WTC11 (cell line): ENCODE data around the gene ZC3H13. TPM values are rescaled to one million over a fixed set of nuclear protein-coding genes. Genes with fewer than 3 reads are reported as not detected.

ENCODE experiments used
- ATAC-seq: fragments of 200-7000 bp; cut with Tn5 transposase; 2 replicates; pipeline ENCODE4 v1.10.0; 2021; ENCODE audit warnings: mild to moderate bottlenecking, moderate library complexity
- CTCF ChIA-PET: fragments of 300-600 bp; sonication (Branson Sonifier 250); formaldehyde crosslinking; loops from one replicate; lab custom pipeline; 2021; ENCODE audit warnings: antibody characterized with exemption; lab: Charles Lee
- POLR2A ChIA-PET: fragments of 350-600 bp; sonication (Branson Sonifier 250); formaldehyde crosslinking; loops from one replicate; lab custom pipeline; 2021; ENCODE audit warnings: antibody characterized with exemption; lab: Charles Lee
- DNase-seq: peaks from one replicate; pipeline ENCODE4 v3.0.0; 2021; ENCODE audit warnings: low spot score
- H3K27ac Mint-ChIP-seq: 2 replicates; pipeline ENCODE4 v1.8.0; 2021; ENCODE audit warnings: mixed read lengths
- H3K27me3 Mint-ChIP-seq: 2 replicates; pipeline ENCODE4 v1.8.0; 2021; ENCODE audit warnings: low read depth, mild to moderate bottlenecking, moderate library complexity, mixed read lengths
- H3K36me3 Mint-ChIP-seq: 2 replicates; pipeline ENCODE4 v1.8.0; 2021; ENCODE audit warnings: mixed read lengths
- H3K4me1 Mint-ChIP-seq: 2 replicates; pipeline ENCODE4 v1.8.0; 2022; ENCODE audit warnings: mixed read lengths
- H3K4me3 Mint-ChIP-seq: 2 replicates; pipeline ENCODE4 v1.8.0; 2021; ENCODE audit warnings: mild to moderate bottlenecking, moderate library complexity, mixed read lengths
- H3K9me3 Mint-ChIP-seq: 2 replicates; pipeline ENCODE4 v1.8.0; 2021; ENCODE audit warnings: mixed read lengths
- ATF1 ChIP-seq: sonication (generic); formaldehyde crosslinking; IDR thresholded peaks from 2 replicates; pipeline ENCODE4 v1.8.1; 2023; ENCODE audit warnings: mild to moderate bottlenecking, moderate library complexity, missing genetic modification reagents
- ATF6 ChIP-seq: sonication (generic); formaldehyde crosslinking; IDR thresholded peaks from 2 replicates; pipeline ENCODE4 v1.8.1; 2023; ENCODE audit warnings: mild to moderate bottlenecking, missing genetic modification reagents
- EMX1 ChIP-seq: fragments of 250-450 bp; sonication (Bioruptor Pico); IDR thresholded peaks from 2 replicates; pipeline ENCODE4 v1.8.0; 2021; ENCODE audit warnings: mild to moderate bottlenecking
- ESRRA ChIP-seq: sonication (generic); formaldehyde crosslinking; IDR thresholded peaks from 2 replicates; pipeline ENCODE4 v1.8.1; 2022; ENCODE audit warnings: mild to moderate bottlenecking, missing genetic modification reagents, borderline replicate concordance
- FOXJ3 ChIP-seq: sonication (generic); formaldehyde crosslinking; IDR thresholded peaks from 2 replicates; pipeline ENCODE4 v1.9.0; 2021; ENCODE audit warnings: missing genetic modification reagents, mild to moderate bottlenecking, borderline replicate concordance
- FOXK1 ChIP-seq: sonication (generic); formaldehyde crosslinking; IDR thresholded peaks from 2 replicates; pipeline ENCODE4 v1.8.0; 2022; ENCODE audit warnings: mild to moderate bottlenecking, moderate library complexity, missing genetic modification reagents
- FOXP4 ChIP-seq: sonication (generic); formaldehyde crosslinking; IDR thresholded peaks from 2 replicates; pipeline ENCODE4 v1.8.0; 2022; ENCODE audit warnings: mild to moderate bottlenecking, missing genetic modification reagents
- MYBL2 ChIP-seq: sonication (generic); formaldehyde crosslinking; IDR thresholded peaks from 2 replicates; pipeline ENCODE4 v1.8.1; 2023; ENCODE audit warnings: mild to moderate bottlenecking, moderate library complexity, missing genetic modification reagents
- NFE2L1 ChIP-seq: sonication (generic); formaldehyde crosslinking; IDR thresholded peaks from 2 replicates; pipeline ENCODE4 v1.8.1; 2023; ENCODE audit warnings: missing genetic modification reagents
- NR3C1 ChIP-seq: sonication (generic); formaldehyde crosslinking; conservative IDR thresholded peaks from 2 replicates; pipeline ENCODE4 v1.8.1; 2023; ENCODE audit warnings: low read depth, mild to moderate bottlenecking, missing genetic modification reagents
- PRDM15 ChIP-seq: sonication (generic); formaldehyde crosslinking; IDR thresholded peaks from 2 replicates; pipeline ENCODE4 v1.8.0; 2022; ENCODE audit warnings: missing genetic modification reagents
- SMAD4 ChIP-seq: sonication (generic); formaldehyde crosslinking; IDR thresholded peaks from 2 replicates; pipeline ENCODE4 v1.8.0; 2022; ENCODE audit warnings: mild to moderate bottlenecking, missing genetic modification reagents
- SP1 ChIP-seq: sonication (generic); formaldehyde crosslinking; conservative IDR thresholded peaks from 2 replicates; pipeline ENCODE4 v1.8.1; 2022; ENCODE audit warnings: missing genetic modification reagents
- STAT6 ChIP-seq: sonication (generic); formaldehyde crosslinking; conservative IDR thresholded peaks from 2 replicates; pipeline ENCODE4 v1.8.1; 2023; ENCODE audit warnings: mild to moderate bottlenecking, low read depth, missing genetic modification reagents, moderate library complexity
- TP53 ChIP-seq: sonication (generic); formaldehyde crosslinking; IDR thresholded peaks from 2 replicates; pipeline ENCODE4 v1.8.1; 2023; ENCODE audit warnings: mild to moderate bottlenecking, missing genetic modification reagents
- ZBTB21 ChIP-seq: sonication (generic); formaldehyde crosslinking; IDR thresholded peaks from 2 replicates; pipeline ENCODE4 v1.8.1; 2023; ENCODE audit warnings: mild to moderate bottlenecking, missing genetic modification reagents, borderline replicate concordance
- total RNA-seq: library from RNA; stranded (reverse); gene quantifications from 3 replicates; pipeline ENCODE4 v1.2.3, GENCODE V29; 2021
- TF ChIP-seq, protein P1 (sequence below): sonication (generic); formaldehyde crosslinking; IDR thresholded peaks from 2 replicates; pipeline ENCODE4 v1.8.1; 2023; ENCODE audit warnings: mild to moderate bottlenecking, missing genetic modification reagents
- TF ChIP-seq, protein P2 (sequence below): fragments of 250-450 bp; sonication (Bioruptor Pico); IDR thresholded peaks from 2 replicates; pipeline ENCODE4 v2.1.2; 2022; ENCODE audit warnings: mild to moderate bottlenecking, moderate library complexity
- TF ChIP-seq, protein P3 (sequence below): sonication (generic); formaldehyde crosslinking; IDR thresholded peaks from 2 replicates; pipeline ENCODE4 v1.8.0; 2022; ENCODE audit warnings: mild to moderate bottlenecking, missing genetic modification reagents

ZC3H13 gene
- total RNA-seq, 1 experiment from 2014 or later = 49.7 TPM

DNA sequence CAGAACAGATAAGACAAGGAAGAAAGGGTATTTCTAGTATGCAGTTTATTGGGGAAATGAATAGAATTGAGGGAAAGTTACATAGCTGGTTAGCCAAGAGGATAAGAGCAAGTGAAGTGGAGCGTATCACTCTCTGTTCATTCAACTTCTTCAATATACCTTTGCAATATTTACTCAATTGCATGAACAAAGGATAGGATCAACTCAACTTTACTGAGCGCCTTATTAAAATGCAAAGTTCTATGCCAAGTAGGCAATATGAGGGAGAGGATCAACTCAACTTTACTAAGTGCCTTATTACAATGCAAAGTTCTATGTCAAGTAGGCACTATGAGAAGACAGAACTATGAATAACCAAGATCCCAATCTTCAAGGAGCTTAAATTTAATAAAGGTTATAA, 43.9 kb downstream of the ZC3H13 start (continued):
- TF ChIP-seq NR3C1 (CRISPR knock-in tag) = no peak
- TF ChIP-seq, protein P1, sequence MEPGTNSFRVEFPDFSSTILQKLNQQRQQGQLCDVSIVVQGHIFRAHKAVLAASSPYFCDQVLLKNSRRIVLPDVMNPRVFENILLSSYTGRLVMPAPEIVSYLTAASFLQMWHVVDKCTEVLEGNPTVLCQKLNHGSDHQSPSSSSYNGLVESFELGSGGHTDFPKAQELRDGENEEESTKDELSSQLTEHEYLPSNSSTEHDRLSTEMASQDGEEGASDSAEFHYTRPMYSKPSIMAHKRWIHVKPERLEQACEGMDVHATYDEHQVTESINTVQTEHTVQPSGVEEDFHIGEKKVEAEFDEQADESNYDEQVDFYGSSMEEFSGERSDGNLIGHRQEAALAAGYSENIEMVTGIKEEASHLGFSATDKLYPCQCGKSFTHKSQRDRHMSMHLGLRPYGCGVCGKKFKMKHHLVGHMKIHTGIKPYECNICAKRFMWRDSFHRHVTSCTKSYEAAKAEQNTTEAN (CRISPR knock-in tag) = no peak
- TF ChIP-seq, all 79 proteins: peak for 0

- no peak for DNase-seq
- Mint-ChIP-seq H3K4me3 (no peak overlapping the region), H3K9me3 (no peaks in the 10 kb centered on the region), H3K36me3 (peaks cover 41% of the 10 kb centered on the region)
- POLR2A ChIA-PET = no interaction called here
- TF ChIP-seq, protein P2, sequence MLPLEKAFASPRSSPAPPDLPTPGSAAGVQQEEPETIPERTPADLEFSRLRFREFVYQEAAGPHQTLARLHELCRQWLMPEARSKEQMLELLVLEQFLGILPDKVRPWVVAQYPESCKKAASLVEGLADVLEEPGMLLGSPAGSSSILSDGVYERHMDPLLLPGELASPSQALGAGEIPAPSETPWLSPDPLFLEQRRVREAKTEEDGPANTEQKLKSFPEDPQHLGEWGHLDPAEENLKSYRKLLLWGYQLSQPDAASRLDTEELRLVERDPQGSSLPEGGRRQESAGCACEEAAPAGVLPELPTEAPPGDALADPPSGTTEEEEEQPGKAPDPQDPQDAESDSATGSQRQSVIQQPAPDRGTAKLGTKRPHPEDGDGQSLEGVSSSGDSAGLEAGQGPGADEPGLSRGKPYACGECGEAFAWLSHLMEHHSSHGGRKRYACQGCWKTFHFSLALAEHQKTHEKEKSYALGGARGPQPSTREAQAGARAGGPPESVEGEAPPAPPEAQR (CRISPR knock-in tag) = no peak
- TF ChIP-seq ATF6 (CRISPR knock-in tag) = no peak
- TF ChIP-seq FOXJ3 (CRISPR knock-in tag) = no peak
- no peak for TF ChIP-seq ESRRA (CRISPR knock-in tag)
- no peak for TF ChIP-seq ATF1 (CRISPR knock-in tag)
- TF ChIP-seq SP1 (CRISPR knock-in tag) = no peak
- TF ChIP-seq, all 79 proteins: peak for 0
- no peak overlapping the region for H3K27ac Mint-ChIP-seq
- H3K4me1 Mint-ChIP-seq = no peaks in the 10 kb centered on the region
- CTCF ChIA-PET = no interaction called here
- no peak for ATAC-seq
- no peaks in the 10 kb centered on the region for H3K27me3 Mint-ChIP-seq
Measured at GRCh38 chr13:46006688-46007452, 45.7 kb downstream of the ZC3H13 start.

GRCh38 chr13:46004491-46004890, 48.1 kb downstream of the ZC3H13 start:
- no peak for DNase-seq
- Mint-ChIP-seq H3K4me1 (no peaks in the 10 kb centered on the region), H3K27ac (no peak overlapping the region), H3K9me3 (no peaks in the 10 kb centered on the region), H3K4me3 (no peak overlapping the region), H3K27me3 (no peaks in the 10 kb centered on the region), H3K36me3 (peaks cover 55% of the 10 kb centered on the region)
- ATAC-seq = no peak
- CTCF ChIA-PET = no interaction called here
- POLR2A ChIA-PET = no interaction called here
- TF ChIP-seq STAT6 (CRISPR knock-in tag) (no peak), EMX1 (CRISPR knock-in tag) (no peak), NFE2L1 (CRISPR knock-in tag) (no peak), FOXP4 (CRISPR knock-in tag) (no peak), PRDM15 (CRISPR knock-in tag) (no peak), ZBTB21 (no peak), NR3C1 (CRISPR knock-in tag) (no peak), TP53 (CRISPR knock-in tag) (no peak), MYBL2 (CRISPR knock-in tag) (no peak), FOXK1 (no peak), SMAD4 (CRISPR knock-in tag) (no peak)
- TF ChIP-seq, protein P3, sequence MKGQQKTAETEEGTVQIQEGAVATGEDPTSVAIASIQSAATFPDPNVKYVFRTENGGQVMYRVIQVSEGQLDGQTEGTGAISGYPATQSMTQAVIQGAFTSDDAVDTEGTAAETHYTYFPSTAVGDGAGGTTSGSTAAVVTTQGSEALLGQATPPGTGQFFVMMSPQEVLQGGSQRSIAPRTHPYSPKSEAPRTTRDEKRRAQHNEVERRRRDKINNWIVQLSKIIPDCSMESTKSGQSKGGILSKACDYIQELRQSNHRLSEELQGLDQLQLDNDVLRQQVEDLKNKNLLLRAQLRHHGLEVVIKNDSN = no peak
